Fibroblast of the aortic adventitia (primary cell): ENCODE measurements around the gene BTBD2. TPM values are rescaled to one million over a fixed set of nuclear protein-coding genes. Genes with fewer than 3 reads are reported as not detected.
"Not testable (repeated sequence)": the region's sequence is repeated elsewhere in the genome, so short reads cannot be mapped to it uniquely, and the experiment has no call there.

Experiments used
- DNase-seq: peaks from one replicate; pipeline ENCODE4 v3.0.0-alpha.2; 2010; ENCODE audit warnings: low read depth
- H3K4me3 ChIP-seq: 2 replicates; pipeline ENCODE4 v1.5.1; 2011; ENCODE audit warnings: low read depth, mild to moderate bottlenecking, control low read depth, low read length, moderate library complexity
- total RNA-seq: library from RNA; depleted of rRNA; stranded (reverse); fragments of >200 nt; gene quantifications from 2 replicates; pipeline ENCODE4 v1.2.3, GENCODE V29; 2012; ENCODE audit warnings: low replicate concordance
- TF ChIP-seq, protein P1 (sequence below): IDR thresholded peaks from 2 replicates; pipeline ENCODE4 v1.5.1; 2011; ENCODE audit warnings: mild to moderate bottlenecking, low read length, control low read depth, inconsistent platforms; ENCODE audit not compliant: insufficient read depth

Gene BTBD2
- total RNA-seq, 1 donor: 59.3 TPM

- H3K4me3 ChIP-seq: no peak overlapping the region
- no peak for DNase-seq
- TF ChIP-seq, protein P1, sequence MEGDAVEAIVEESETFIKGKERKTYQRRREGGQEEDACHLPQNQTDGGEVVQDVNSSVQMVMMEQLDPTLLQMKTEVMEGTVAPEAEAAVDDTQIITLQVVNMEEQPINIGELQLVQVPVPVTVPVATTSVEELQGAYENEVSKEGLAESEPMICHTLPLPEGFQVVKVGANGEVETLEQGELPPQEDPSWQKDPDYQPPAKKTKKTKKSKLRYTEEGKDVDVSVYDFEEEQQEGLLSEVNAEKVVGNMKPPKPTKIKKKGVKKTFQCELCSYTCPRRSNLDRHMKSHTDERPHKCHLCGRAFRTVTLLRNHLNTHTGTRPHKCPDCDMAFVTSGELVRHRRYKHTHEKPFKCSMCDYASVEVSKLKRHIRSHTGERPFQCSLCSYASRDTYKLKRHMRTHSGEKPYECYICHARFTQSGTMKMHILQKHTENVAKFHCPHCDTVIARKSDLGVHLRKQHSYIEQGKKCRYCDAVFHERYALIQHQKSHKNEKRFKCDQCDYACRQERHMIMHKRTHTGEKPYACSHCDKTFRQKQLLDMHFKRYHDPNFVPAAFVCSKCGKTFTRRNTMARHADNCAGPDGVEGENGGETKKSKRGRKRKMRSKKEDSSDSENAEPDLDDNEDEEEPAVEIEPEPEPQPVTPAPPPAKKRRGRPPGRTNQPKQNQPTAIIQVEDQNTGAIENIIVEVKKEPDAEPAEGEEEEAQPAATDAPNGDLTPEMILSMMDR: no peak
Observed at GRCh38 chr19:1997353-1998233, 17.9 kb downstream of the BTBD2 start.

DNA sequence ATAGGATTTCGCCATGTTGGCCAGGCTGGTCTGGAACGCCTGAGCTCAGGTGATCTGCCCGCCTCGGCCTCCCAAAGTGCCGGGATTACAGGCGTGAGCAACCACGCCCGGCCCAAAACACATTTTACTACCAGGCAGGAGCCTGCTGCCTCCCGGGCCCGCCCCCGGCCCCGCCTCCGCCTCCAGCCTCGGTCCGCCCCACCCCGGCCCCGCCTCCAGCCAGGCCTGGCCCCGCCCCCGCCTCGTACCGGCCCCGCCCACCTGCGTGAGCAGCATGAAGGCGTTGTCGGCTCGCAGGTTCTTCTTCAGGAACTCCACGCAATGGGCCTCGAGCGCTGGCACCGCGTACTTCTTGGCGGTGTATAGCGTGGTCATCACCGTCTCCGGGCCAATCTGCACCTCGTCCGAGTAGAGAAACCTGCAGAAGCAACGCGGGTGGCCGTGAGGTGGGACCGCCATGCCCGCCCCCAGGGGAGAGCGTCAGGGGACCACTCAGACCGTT, 22.7 kb downstream of the BTBD2 start:
- TF ChIP-seq, protein P1: no peak
- no peak for DNase-seq
- H3K4me3 ChIP-seq: no peak overlapping the region

DNA sequence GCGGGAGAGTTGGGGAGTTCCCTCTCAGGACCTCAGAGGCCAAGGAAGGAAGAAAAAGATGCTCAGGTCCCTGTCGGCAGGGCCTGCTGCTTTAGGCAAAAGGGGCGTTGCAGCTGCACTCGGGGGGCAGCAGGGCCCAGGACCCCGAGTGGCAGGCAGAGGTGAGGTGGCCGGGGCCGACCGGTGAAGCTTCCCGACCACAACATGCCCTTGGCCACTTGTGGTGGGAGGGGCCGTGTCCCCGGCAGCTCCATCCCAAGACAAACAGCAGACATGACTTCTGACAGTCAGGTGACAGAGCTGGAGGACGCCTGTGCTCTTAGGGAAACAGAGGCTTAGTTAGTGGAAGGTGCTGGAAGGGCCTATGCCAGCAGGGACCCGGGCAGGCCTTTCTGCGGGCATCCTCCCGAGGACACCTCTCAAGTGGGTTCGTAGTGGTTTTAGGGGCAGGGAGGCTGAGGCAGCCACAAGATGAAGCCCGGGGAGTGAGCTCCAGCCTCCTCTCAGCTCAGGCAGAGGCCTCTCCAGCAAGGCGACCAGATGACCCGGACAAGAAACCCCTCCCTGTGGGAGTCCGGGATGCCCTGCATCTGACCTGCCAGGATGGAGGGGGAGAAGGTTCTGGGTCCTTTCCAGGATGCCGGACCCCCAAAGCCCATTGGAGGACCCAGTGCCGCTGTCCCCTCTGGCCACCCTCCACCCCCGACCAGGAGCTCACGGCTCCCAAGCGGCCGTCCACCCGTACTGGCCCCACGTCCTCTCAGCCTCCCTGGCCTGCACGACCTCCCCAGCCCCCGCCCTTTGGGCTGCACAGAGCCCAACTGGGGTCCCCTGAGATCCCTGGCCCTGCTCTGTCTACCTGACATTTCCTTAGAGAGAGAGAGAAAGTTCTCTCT, 24.2 kb downstream of the BTBD2 start:
- no peak for DNase-seq
- TF ChIP-seq, protein P1: no peak
- H3K4me3 ChIP-seq: no peak overlapping the region

DNA sequence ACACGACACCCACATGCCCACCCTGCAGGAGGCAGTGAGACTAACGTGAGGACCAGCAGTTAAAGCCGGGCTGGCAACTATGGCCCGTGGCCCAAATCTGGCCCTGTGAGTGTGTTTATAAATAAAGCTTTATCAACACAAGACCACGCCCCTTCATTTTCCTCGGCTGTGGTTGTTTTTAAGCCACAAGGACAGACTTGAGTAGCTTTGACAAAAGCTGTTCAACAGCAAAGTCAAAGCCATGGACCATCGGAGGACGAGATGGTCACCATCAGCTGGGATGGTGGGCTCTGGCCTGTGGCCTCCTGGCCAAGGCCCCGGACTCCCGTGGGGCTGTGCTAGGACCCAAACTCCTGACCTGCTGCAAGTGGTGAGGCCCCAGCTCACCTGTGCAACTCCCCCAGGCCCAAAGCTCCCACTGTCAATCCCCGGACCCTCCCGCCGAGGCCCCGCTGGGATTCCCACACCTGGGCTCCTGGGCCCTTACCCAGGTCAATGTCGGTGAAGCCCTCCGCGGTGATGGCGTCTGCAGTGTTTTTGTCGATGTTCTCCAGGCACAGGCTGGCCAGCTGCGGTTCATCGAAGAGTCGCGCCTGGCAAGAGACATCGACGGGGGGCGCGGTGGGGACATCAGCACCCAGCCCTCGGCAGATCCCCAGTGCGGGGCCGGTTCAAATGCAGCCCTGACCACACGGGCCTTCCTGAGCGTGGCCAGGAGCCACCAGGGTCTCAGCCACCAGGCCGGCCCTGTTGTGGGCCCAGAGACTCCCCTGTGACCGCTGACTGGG, 25.1 kb downstream of the BTBD2 start:
- no peak for DNase-seq
- H3K4me3 ChIP-seq: no peak overlapping the region
- TF ChIP-seq, protein P1: no peak

GRCh38 chr19:1989513-1990229, 25.8 kb downstream of the BTBD2 start:
- TF ChIP-seq, protein P1: no peak
- no peak for DNase-seq

DNA sequence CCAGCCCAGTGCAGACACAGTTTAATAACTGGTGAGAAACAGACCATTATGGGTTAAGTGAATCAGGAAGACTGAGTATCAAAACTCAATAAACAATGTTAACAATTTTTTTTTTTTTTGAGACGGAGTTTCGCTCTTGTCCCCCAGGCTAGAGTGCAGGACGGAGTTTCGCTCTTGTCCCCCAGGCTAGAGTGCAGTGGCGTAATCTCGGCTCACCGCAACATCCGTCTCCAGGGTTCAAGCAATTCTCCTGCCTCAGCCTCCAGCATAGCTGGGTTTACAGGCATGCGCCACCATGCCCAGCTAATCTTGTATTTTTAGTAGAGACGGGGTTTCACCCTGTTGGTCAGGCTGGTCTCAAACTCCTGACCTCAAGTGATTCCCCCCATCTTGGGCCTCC, 27.1 kb downstream of the BTBD2 start:
- DNase-seq, H3K4me3 ChIP-seq: not testable (repeated sequence)

More at GRCh38 chr19:1989513-1990229, 25.8 kb downstream of the BTBD2 start:
- H3K4me3 ChIP-seq: no peak overlapping the region
